Stimulated activated CD4-positive, alpha-beta T cell treated with anti-CD3 and anti-CD28 coated beads, Interleukin-15, amount 100 ng/mL, for 48 hours (primary cell): ENCODE results near the gene C9orf72.
"Not testable (repeated sequence)": the region's sequence is repeated elsewhere in the genome, so short reads cannot be mapped to it uniquely, and the experiment has no call there.

ENCODE experiments used
- DNase-seq, 2 donors: peaks; one replicate each; pipeline ENCODE4 v3.0.0-alpha.2; 2020; ENCODE audit warnings: low read depth in 2 of 2

C9orf72 gene

GRCh38 chr9:27518809-27519208 is 54.5 kb downstream of the C9orf72 start:
- DNase-seq = no peak

GRCh38 chr9:27518006-27518405 is 55.3 kb downstream of the C9orf72 start:
- DNase-seq = no peak

GRCh38 chr9:27514551-27514950 is 58.7 kb downstream of the C9orf72 start:
- no peak for DNase-seq

- DNase-seq = no peak
These were observed 61.5 kb downstream of the C9orf72 start for GRCh38 chr9:27511771-27512170.

- DNase-seq = no peak
These were observed 62.5 kb downstream of the C9orf72 start for GRCh38 chr9:27510780-27511179.

GRCh38 chr9:27506981-27507380 is 66.3 kb downstream of the C9orf72 start:
- DNase-seq = no peak

- DNase-seq = no peak
These were observed 67.5 kb downstream of the C9orf72 start for GRCh38 chr9:27505744-27506161.

- no peak for DNase-seq
These were observed 69.0 kb downstream of the C9orf72 start for GRCh38 chr9:27504259-27504658.

- no peak for DNase-seq
These were observed 69.7 kb downstream of the C9orf72 start for GRCh38 chr9:27503623-27504022.

GRCh38 chr9:27500902-27501301 is 72.4 kb downstream of the C9orf72 start:
- not testable (repeated sequence) for DNase-seq

- DNase-seq = no peak
These were observed 73.8 kb downstream of the C9orf72 start for GRCh38 chr9:27499451-27499850.

GRCh38 chr9:27497883-27498417 is 75.3 kb downstream of the C9orf72 start:
- DNase-seq = no peak
